GM19395 (cell line): ENCODE data around the gene DOCK4.

Experiments used
- ATAC-seq: cut with Tn5 transposase; IDR thresholded peaks from one replicate; pipeline ENCODE4 v1.9.1; 2021; ENCODE audit warnings: mild to moderate bottlenecking, moderate library complexity; ENCODE audit not compliant: unreplicated experiment

DOCK4 gene

DNA sequence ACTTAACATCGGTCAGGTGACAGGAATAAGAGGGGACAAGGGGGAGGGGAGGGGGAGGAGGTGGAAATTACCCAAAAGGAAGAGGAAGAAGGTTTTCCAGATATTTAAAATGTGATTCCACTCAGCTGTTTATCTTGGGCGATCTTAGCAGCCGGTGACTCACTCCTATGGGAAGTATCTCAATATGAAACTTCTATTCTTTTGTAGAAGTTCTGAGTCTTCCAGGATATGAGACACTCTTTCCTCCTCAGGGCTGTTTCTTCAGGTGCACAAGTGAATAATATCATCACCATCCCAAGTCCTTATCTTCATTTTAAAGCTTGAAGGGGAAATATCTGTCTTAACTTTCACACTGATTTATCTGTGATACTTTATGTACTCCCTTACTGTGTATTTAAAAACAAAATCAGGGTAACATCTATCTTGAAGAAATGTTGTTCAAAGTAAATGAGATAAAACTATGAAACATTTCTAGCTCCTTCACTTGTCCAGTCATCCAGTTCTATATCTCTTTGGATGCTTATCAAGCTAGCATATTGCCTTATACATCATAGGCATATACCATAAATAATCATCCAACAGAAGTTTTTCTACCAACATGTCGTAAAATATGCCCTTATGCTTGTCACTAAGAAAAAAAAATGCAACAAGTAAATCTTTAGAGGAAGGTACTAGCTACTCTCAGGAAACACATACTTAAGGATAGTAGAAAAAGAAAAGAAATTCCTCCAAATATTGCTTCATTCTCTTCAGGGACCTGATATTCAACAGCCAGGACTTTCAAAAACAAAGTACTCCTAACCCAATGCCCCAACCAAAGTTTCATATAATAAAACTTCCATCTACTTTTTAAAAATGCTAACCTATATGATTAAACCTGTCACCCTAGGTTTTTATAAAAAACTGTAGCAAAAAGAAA lies 13.7 kb downstream of the DOCK4 start:
- no peak for ATAC-seq

DNA sequence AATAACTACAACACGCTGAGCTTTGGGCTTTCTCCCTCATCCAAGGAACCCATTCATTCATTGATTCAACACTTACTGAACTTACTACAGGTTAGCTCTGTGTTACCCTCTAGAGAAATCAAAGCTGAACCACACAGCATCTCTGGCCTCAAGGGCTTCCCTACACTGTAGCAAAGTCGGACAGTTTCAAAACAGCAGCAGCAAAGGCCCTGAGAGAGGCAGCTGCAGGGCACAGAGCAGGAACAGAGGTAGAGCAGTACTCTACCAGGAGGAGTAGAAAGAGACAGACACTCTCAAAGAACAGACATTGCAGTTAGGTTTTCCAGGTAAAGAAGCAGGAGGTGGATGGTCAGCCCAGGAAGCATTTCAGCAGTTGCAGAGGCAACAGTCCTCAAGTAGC lies 16.1 kb downstream of the DOCK4 start:
- ATAC-seq: no peak

DNA sequence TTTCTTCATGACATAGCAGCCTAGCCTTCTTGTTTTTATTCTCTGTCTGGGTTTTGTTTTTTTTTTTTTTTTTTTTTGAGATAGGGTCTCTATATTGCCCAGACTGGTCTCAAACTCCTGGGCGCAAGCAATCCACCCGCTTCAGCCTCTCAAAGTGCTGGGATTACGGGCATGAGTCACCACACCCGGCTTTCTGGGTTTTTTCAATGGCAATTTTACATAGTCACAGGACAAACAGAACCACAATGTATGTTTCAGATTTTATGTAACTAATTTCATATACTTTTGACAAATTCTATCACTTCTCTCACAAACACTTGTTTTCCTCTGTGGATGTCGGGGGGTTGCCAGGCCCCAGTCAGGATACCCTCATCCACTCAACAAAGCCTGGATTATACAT lies 16.5 kb downstream of the DOCK4 start:
- no peak for ATAC-seq

DNA sequence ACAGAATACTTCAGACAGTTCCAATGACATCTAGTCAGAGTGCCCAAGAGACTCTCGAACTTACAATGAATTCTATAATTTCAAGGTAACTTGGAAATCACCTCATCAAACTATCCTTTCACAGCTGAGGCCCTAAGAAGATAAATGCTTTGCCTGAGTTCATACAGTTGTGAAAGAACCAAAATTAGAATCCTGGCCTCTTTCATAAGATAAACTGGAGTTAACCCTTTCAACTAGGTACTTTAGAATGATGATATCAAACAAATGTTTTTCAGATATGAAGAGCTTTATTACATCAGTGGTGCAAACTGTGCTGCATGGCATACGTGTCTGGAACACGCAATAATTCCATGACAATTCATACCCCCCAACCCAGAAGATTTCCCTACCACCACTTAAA lies 17.9 kb downstream of the DOCK4 start:
- ATAC-seq: no peak

DNA sequence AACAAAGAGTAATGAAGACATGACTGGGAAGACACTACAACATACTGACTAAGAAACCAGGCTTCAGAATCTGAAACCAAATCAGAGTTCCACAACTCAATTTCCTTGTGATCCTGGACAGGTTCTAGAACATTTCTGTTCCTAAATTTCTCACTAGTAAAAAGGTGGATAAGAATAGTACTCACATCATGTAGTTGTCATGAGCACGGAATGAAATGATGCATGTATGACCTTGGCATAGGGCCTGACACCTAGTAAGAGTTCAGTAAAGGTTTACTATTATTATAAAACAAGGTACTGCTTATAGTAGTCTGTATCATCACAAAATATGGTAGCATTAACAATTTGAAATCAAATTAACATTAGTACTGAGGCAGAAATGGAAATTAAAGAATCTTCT lies 19.9 kb downstream of the DOCK4 start:
- no peak for ATAC-seq

DNA sequence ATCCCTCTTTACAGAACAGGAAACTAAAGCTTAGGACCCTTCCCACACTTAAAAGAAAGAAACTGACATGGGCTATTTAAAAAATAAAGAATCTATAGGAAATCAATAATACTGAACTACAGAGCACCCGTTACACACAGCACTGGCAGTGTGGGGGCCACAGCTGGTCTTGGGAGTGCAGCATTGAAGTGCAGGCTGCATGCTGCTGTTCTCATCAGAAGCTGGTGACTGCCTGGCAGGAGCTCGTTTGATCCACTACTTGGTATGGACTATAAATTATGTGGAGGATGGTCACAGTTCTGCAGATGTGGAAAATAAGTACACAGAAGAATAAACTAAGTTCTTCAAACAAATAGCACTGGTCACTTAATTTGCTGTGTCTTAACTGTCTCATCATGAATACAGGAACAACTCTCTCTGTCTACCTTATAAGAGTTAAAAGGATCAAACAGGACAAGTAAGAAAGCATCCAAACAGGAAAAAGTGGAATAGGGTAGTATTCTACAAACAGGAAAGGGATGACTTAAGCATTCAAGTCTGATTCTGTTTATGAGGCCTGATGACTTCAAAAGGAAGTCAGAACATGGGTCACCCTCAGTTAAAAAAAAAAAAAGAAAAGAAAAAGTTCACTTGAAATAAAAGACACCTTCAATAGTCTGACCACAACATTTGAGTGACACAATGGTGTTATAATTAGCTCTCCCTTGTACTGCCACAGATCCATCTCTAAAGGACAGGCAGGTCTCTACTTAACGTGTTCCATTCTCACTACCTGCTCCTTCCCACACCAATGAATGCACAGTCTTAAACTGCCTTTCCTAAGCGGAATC lies 21.0 kb downstream of the DOCK4 start:
- no peak for ATAC-seq

DNA sequence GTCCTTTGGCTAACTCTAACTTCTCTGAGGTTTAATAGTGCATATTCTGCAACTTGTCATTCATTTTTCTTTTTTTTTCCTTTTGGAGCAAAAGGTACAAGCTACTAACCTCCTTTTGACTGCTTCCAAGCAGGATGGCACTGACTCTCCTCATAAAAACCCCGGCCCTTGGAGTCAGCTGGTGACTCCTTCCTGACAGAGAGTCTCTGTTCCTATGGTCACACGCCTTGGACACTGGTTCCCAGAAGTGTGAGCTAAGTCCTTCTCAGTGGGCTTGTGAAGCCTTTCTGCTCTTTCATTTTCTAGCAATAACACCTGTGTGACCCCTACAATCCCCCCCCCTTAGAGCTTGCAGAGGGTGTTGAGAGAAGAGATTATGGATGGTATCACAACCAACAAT lies 21.7 kb downstream of the DOCK4 start:
- no peak for ATAC-seq

DNA sequence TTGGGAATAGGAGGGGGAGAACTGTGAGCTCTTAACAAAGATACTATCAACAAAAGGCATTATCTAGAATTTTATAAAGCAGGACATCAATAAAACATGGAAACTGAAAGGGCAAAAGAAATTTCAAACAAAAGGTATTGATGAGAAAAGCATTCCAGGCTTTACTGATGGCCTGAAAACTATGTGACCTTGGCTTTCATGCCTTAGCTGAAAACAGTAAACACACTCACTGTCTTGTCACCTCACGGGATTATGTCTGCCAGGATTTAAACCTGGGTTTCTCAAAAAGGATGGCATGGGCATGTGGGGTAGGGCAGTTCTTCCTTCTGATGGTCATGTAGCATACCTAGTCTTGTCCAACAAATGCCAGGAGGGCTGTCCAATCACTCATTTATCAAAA lies 22.9 kb downstream of the DOCK4 start:
- no peak for ATAC-seq

DNA sequence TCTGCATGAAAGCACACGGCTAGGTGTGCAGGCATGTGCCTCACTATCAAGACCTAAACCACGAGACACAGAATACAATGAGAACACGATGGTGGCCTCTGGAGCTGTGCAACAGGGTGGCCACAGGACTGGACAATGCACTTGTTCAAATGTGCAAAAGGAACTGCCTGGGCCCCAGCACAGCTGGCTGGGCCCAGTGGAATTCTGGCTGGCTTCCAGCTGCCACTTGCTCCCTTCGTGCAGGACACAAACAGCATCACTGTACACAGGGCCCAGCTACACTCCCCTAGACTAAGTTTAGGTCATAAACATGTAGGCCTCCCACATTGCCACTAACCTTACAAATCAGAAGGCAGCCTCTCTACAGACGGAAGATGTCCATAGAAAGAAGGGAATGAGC lies 23.4 kb downstream of the DOCK4 start:
- ATAC-seq: no peak

DNA sequence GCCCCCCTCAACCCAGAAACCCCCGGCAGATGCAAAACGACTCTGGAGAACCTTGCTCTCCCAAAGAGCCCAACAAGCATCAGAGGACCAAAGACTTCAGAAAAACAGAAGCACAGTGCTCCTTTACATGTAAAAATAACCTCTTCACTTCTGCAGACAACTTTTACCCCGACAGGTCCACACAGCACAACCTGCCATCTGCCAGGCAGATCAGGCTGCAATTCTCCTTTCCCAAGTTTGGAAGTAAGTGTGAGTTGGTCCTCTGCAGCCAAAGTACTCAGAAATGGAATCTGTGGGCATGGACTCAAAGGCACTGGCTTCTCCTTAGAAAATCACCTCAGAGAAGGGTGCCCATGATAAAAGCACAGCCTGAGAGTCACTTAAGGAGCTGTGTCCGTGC lies 26.0 kb downstream of the DOCK4 start:
- no peak for ATAC-seq

DNA sequence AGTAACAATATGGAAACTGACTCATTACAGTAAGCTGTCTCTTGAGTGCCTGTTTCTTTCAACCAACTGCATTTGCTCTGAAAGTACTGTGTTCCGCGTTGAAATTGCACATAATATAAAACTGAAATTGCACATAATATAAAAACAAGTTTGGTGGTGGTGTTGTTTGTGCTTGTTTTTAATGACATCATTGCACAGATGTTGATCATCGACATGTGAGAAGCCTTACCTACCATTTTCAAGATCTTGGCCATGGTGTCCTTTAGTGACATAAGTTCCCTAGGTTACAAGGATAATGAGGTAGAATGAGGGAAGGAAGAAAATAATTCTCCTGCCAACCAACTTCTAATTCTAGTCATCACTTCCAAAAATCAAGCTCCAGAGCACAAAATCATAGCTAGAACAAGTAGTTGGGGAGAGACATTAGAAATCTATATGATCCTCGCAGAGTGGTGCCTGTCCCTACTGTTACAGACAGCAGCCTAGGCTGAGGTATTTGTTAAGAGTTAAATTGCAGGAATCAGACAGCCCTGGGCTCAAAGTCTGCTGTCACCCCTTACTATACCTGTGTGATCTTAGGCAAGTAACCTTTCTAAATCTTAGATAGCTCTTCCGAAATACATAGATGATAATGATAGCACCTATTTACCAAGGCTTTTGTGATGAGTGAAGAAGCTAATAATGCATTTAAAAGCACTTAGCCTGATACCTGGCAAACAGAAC lies 29.3 kb downstream of the DOCK4 start:
- no peak for ATAC-seq

DNA sequence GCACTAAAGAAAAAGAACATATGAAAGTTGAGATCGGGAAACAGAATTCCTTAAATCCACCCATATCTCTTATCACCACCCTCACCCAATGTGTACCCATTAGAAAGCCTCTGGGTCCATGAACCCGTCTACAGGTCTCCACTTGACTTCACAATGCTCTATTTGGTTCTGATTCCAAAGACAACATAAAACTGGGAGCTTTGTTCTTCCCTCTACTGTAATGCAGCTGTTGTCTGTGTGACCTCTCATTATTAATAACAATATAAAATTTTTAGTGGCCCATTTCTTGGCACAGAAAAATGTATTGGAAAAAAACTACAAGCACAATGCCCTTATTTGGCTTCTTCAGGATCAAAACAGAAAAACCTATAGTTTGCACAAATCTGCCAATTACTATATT lies 30.0 kb downstream of the DOCK4 start:
- ATAC-seq: no peak

DNA sequence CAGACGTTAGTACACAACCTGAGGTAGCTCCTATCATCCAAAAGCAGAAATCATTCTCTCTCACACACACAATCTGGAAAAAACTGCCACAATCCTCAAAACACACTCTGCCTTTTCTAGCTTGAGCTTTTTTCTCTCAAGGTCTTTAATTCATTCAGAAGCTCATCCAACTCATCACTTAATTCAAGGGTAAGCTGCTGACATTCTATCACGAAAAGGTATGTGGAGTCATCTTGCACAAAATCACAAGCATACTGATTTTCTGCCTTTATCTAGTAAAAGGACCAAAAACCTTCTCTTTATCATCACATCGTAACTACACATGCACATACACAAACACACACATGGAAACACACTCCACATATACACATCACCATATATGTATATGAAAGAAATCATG lies 32.0 kb downstream of the DOCK4 start:
- no peak for ATAC-seq

DNA sequence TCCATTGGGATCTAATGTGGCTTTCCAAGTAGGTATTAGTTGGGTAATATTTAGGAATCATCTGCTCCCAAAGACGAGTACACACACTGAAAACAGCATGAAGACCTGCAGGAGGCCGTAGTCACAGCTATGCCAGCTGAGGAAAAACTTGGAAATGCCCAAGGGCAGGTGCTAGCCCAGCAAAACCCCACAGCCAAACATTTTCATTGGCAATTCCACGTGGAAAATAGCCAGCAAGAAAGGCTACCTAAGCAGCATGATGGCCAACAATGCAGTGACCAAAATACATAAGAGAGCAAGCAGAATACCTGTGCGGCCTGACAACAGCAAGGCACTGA lies 32.7 kb downstream of the DOCK4 start:
- no peak for ATAC-seq

DNA sequence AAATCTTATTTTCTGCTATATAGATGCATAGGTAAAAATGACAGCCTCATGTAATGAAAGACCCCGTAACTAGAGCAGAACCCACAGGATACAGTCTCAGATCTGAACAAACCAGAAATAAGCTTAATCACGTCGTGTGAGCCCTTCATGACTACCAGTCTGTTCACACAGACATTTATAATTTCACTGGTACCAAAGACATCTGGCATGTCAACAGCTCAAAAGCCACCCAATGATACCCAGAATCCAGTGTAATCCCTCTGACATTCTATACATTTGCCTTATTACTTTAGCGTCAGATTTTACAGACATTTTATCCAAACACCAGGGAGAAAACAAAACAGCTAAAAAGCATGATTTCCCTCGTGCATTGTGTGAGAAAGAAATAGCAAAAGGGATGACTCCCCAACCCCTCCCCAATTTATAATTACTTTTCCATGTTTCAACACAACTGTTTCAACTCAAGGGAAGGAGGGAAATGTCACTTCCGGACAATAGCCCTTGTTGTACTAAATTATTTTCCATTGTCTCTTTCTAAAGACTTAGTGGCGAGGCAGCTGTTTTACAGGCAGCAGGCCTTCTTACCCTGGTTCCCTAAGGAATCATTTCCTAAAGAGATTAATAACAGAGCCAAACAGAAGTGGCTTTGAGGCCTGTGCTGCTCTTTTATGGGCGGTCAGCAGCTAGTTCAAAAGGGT lies 33.2 kb downstream of the DOCK4 start:
- no peak for ATAC-seq

DNA sequence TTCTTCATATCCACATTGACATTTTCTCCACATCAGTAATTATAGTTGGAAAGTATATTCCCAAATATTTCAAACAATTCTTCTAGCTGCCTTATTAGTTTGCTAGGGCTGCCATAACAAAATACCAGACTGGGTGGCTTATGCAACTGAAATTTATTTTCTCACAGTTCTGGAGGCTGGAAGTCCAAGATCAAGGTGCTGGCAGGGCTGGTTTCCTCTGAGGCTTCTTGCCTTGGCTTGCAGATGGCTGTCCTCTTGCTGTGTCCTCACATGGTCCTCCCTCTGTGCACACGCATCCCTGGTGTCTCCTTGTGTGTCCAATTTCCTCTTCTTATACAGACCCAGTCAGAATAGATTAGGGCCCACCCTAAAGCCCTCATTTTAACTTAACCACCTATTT lies 34.5 kb downstream of the DOCK4 start:
- ATAC-seq: no peak

DNA sequence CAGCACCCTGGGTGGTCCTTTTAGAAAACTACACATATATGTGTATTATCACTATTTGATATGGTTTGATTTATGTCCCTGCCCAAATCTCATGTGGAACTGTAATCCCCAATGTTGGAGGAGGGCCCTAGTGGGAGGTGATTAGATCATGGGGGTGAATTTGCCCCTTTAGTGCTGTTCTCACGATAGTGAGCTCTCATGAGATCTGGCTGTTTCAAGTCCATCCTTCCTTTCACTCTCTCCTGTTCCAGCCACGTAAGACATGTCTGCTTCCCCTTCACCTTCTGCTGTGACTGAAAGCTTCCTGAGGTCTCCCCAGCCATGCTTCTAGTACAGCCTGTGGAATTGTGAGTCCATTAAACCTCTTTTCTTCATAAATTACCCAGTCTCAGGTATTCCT lies 37.3 kb downstream of the DOCK4 start:
- no peak for ATAC-seq

DNA sequence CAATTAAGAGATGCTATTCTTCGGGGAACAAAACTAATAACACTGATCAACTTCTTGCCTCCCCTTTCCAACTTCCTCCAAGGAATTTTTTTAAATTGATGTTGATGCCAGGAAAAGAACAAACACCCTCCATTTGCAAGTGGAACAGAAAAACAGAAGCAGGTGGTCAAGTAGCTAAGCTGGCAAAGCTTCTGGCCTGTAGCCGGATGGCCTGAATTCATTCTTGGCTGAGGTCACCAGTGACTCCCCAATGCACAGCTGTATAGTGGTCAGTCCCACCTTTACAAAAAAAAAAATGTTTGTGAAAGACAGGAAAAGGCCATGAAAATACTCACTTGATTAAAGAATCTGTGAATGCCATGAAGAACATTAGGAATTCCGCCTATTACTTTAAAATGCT lies 39.1 kb downstream of the DOCK4 start:
- no peak for ATAC-seq

DNA sequence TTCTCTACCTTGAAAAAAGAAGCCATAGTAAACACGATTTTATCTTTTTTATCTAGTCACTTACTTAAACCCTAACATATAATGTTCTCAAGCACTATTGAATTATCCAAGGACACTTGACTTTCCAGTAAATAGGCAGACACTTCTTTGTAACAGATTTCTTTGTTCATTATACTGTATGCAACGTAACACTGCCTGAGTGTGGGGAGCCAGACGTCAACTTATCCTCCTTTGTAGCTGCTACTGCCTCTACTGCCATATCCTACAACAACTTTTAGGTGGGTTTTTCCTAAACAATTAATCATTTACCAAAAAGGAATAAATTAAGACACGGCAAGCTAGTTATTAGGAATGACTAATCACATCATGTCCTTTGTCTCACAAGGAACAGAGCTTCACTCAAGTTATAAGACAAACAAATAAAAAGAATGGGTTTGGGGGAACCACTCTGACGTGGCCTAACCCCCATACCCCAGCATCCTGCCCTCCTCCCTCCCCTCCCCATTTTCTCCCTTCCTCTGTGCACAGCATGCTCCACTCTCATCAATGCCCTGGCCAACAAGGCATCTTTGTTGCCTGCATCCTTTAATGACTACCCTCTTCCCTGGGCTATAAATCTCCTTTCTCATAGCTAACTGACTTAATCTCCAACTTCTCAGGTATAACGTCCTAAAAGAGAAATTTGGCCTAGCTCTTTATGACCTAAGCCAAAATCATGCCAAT lies 43.3 kb downstream of the DOCK4 start:
- no peak for ATAC-seq

DNA sequence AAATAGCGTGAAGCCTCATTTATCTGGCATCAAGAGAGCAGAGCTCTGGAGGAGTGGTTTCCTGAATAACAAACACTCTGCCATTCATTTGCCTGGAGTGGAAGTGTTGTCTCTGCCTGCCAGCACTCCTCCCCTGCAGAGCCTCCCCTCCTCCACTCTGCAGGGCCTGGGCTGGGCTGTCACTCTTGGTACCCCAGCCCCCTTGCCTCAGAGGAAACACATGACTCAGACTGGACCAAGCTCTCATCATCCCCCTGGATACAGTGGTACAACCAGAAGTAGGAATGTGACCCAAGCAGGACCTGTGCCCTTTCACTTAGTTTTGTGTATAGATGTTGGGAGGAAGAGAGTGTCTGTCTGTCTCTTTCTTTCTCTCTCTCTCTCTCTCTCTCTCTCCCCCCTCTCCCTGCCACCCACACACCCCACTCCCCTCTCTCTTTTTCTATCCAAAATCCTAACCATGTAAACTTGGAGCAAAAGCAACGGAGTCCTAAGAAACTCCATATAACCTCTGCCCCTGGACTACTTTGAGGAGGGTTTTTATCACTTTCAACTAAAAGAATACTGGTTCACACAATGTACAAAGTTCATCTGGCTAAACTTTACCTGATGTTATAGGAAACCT lies 43.9 kb downstream of the DOCK4 start:
- no peak for ATAC-seq
